Epithelial cell of alveolus of lung (primary cell): Measurements from ENCODE around the gene ZNF708. TPM values are rescaled to one million over a fixed set of nuclear protein-coding genes. Genes with fewer than 3 reads are reported as not detected.

Source experiments
- total RNA-seq: library from RNA; depleted of rRNA; stranded (reverse); fragments of >200 nt; gene quantifications from 2 replicates; pipeline ENCODE4 v1.2.1, GENCODE V29; 2015

The ZNF708 gene
- 0.91 and 9.9 TPM in 2 replicates for total RNA-seq

GRCh38 chr19:21328885-21329605 lies at the start of gene ZNF708:
Gene ZNF708, minus strand, starts transcription at chr19:21329410. Its CDS starts 198 bp downstream, at chr19:21329212.

DNA sequence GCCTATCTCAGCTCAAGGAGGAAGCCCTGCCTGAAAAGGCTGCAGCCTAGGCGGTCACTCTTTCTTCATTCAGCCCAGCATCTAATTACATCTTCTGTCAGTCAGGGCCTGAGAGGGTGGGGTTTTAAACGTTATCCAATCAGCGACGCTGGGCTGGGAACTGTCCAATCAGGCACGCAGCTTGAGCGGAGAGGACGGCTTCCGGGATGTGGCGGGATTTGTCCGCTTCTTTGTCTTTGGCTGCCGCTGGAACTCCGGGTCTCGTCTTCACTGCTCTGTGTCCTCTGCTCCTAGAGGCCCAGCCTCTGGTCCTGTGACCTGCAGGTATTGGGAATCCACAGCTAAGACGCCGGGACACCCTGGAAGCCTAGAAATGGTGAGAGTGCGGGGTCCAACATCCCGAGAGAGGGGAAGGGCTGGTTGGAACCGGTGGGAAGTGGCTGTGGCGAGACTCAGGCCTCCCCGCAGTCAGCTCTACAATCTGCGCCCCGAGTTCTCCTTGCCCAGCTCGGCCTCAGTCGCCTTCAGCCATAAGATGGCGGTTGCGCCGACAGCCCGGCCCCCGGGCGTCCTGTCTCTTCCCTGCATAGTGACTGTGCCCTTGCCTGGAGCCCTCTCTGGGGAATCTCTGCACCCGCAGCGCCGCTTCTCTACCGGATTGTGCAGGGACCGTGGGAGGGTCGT lies 29.7 kb upstream of the ZNF708 start, which contains the start of gene ZNF738:
ZNF738 (plus strand) TSS at position 233 of the 684 bp plus-strand sequence; CDS start at position 374, 141 bp downstream.

Other genes with a start within 250 kb of the ZNF708 start
- gene ZNF714, start 247.2 kb downstream of the ZNF708 start, total RNA-seq = 6.7 and 8.5 TPM in 2 replicates
- 0.91 and 8.3 TPM in 2 replicates for gene ZNF431, start 187.4 kb downstream of the ZNF708 start, total RNA-seq
- 3.1 and 7.1 TPM in 2 replicates for gene ZNF738, start 29.6 kb upstream of the ZNF708 start, total RNA-seq
- gene ZNF493, start 67.7 kb upstream of the ZNF708 start, total RNA-seq = 1.7 and 16.9 TPM in 2 replicates
- 2.2 and 9.4 TPM in 2 replicates for gene ZNF429, start 176.2 kb upstream of the ZNF708 start, total RNA-seq